ENCODE measurements around the gene TPH1. TPM values are rescaled to one million over a fixed set of nuclear protein-coding genes. Genes with fewer than 3 reads are reported as not detected.

TPH1 gene
- total and polyA plus RNA-seq, 10 of the 15 experiments (the other 5 are each of a cell fraction or from before 2014, with no cell fraction given), result 0.05 to 0.82 (median 0.29) TPM

DNA sequence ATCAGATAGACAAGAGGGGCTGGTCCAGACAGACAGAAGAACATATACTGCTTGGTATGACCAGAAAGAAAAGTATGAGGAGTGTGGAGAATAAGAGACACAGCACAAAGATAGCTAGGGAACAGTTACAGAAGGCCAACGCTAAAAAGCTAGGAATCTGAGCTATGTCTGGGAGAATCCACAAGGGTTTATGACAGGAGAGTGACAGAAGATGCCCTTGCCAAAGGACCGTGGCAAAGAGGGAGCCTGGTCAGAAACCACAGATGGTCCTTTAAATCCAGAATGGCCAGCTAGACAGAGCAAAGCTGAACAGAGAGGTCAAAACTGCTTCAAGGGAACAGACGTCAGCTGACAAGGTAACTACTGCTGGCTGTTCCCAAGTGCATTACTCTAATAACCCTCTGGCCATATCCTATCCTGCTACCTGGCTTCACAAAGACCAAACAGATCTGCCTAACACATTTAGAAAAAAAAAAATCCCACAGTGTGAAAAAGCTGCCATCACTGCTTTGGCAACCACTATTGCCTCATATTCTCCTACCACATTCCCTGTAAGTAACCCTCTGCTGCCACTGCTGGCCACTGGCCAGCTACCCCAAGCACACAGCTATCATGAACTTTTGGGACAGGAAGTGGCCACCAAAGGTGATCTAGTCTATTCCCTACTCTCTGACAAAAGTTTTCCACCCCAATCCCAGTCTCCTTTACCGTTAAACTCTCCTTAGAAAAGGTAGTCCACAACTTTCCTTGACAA lies 40.5 kb downstream of the TPH1 start:
- no TSS peak for BruUV-seq (replicated peaks)
- H3K4me1 ChIP-seq (ENCODE audit: control insufficient read depth, insufficient read depth, low read length), result no peaks in the 10 kb centered on the region
- no peak overlapping the region for H3K4me3 ChIP-seq
- no peak for TF ChIP-seq IKZF1 (conservative IDR thresholded peaks at IDR 0.05)
- intact Hi-C loops (cut with micrococcal nuclease; ENCODE audit: unreplicated experiment) (no loop called here), in situ Hi-C loops (cut with MboI) (no loop called here)
- DNase-seq (ENCODE audit: low read depth, low spot score), result no peak
- H4K20me1 ChIP-seq (ENCODE audit: control insufficient read depth, insufficient read depth), result no peaks in the 10 kb centered on the region
- FAIRE-seq, result no peak
- no peak overlapping the region for H3K4me2 ChIP-seq (ENCODE audit: control insufficient read depth, insufficient read depth)
- H3K9ac ChIP-seq (ENCODE audit: control insufficient read depth, insufficient read depth, low read length), result no peak overlapping the region
- 99% methylated on average over 4 of the region's 4 CpGs for WGBS (ENCODE audit: insufficient coverage, insufficient replicate concordance, low lambda C conversion rate, missing lambda C conversion rate)
- H3K27me3 ChIP-seq (replicated peaks in 1 of 2; ENCODE audit: control insufficient read depth in 2 of 2, insufficient read depth in 2 of 2, low read length in 1 of 2), result no peaks in the 10 kb centered on the region
- peaks cover 3 to 18% of the 10 kb centered on the region in 2 experiments; a peak in 3 of 4 replicates for H3K36me3 ChIP-seq (ENCODE audit: control insufficient read depth in 2 of 2, insufficient read depth in 2 of 2, low read length in 1 of 2)
- ChIA-PET SMC1A (ENCODE audit: uncharacterized antibody, unreplicated experiment) (no interaction called here), CTCF (interaction anchor here (0.6 kb wide), 1 partner anchor 101 kb away, joined by 3 read pairs; the partner anchor contains the start of gene SAAL1), RAD21 (ENCODE audit: unreplicated experiment) (interaction anchor here (1.4 kb wide), 1 partner anchor 9 kb away, joined by 3 read pairs; no protein-coding TSS in a partner anchor), POLR2A (no interaction called here)
- no peaks in the 10 kb centered on the region for H3K79me2 ChIP-seq (ENCODE audit: control insufficient read depth, insufficient read depth, low read length)
- no peaks in the 10 kb centered on the region for H3K9me3 ChIP-seq (replicated peaks; ENCODE audit: control insufficient read depth, insufficient read depth, low read length)
- no peak for ATAC-seq
- H2AFZ ChIP-seq (ENCODE audit: control insufficient read depth, low read depth, low read length), result no peak overlapping the region
- H3K27ac ChIP-seq (ENCODE audit: control insufficient read depth, insufficient read depth), result no peak overlapping the region

DNA sequence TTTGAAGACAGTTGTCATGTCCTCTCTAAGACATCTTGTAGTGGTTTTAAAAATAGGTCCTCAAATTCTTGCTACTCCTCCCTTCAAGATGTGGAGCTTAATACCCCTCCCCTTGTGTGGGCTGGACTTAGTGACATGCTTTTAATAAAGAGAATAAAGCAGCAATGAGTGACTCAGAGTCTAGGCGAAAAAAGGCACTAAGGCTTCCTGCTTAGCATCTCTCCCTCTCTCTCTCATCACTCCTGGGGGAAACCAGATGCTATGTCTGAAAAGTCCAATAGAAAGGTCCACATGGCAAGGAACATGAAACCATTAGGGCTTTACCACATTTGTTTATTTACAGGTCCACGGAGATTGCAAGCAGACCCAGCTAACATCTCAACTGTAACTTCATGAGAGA lies 44.9 kb downstream of the TPH1 start:
- in situ Hi-C loops (cut with MboI) (no loop called here), intact Hi-C loops (cut with micrococcal nuclease; ENCODE audit: unreplicated experiment) (no loop called here)
- POLR2A ChIA-PET, result interaction anchor here (0.9 kb wide), 1 partner anchor 476 kb away, joined by 3 read pairs; no protein-coding TSS in a partner anchor
- H4K20me1 ChIP-seq (ENCODE audit: control insufficient read depth, insufficient read depth), result no peaks in the 10 kb centered on the region
- H3K4me2 ChIP-seq (ENCODE audit: control insufficient read depth, insufficient read depth), result no peak overlapping the region
- ATAC-seq, result no peak
- H3K9ac ChIP-seq (ENCODE audit: control insufficient read depth, insufficient read depth, low read length), result no peak overlapping the region
- 70% methylated on average over 2 of the region's 2 CpGs for WGBS (ENCODE audit: insufficient coverage, insufficient replicate concordance, low lambda C conversion rate, missing lambda C conversion rate)
- TF ChIP-seq CREM (IDR thresholded peaks at IDR 0.05; ENCODE audit: low read depth) (no peak), MEF2A (IDR thresholded peaks at IDR 0.05; ENCODE audit: insufficient read depth, low read depth, low read length) (no peak), FOXM1 (IDR thresholded peaks at IDR 0.05; ENCODE audit: low read depth, low read length) (no peak), ZNF217 (IDR thresholded peaks at IDR 0.05) (no peak), HDGF (IDR thresholded peaks at IDR 0.05) (no peak), ZBED1 (IDR thresholded peaks at IDR 0.05; ENCODE audit: borderline replicate concordance) (no peak), RCOR1 (conservative IDR thresholded peaks at IDR 0.05; ENCODE audit: low read depth, low read length) (no peak)
- TF ChIP-seq, protein P1, sequence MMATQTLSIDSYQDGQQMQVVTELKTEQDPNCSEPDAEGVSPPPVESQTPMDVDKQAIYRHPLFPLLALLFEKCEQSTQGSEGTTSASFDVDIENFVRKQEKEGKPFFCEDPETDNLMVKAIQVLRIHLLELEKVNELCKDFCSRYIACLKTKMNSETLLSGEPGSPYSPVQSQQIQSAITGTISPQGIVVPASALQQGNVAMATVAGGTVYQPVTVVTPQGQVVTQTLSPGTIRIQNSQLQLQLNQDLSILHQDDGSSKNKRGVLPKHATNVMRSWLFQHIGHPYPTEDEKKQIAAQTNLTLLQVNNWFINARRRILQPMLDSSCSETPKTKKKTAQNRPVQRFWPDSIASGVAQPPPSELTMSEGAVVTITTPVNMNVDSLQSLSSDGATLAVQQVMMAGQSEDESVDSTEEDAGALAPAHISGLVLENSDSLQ (IDR thresholded peaks at IDR 0.05), result no peak
- TF ChIP-seq, protein P2, sequence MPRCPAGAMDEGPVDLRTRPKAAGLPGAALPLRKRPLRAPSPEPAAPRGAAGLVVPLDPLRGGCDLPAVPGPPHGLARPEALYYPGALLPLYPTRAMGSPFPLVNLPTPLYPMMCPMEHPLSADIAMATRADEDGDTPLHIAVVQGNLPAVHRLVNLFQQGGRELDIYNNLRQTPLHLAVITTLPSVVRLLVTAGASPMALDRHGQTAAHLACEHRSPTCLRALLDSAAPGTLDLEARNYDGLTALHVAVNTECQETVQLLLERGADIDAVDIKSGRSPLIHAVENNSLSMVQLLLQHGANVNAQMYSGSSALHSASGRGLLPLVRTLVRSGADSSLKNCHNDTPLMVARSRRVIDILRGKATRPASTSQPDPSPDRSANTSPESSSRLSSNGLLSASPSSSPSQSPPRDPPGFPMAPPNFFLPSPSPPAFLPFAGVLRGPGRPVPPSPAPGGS (IDR thresholded peaks at IDR 0.05; ENCODE audit: borderline replicate concordance, insufficient read depth, low read depth, low read length, poor library complexity, severe bottlenecking), result no peak
- TF ChIP-seq, protein P3, sequence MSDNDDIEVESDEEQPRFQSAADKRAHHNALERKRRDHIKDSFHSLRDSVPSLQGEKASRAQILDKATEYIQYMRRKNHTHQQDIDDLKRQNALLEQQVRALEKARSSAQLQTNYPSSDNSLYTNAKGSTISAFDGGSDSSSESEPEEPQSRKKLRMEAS (IDR thresholded peaks at IDR 0.05; ENCODE audit: low read depth, low read length), result no peak
- H3K9me3 ChIP-seq (replicated peaks; ENCODE audit: control insufficient read depth, insufficient read depth, low read length), result no peaks in the 10 kb centered on the region
- RAD21 ChIA-PET (ENCODE audit: unreplicated experiment), result no interaction called here
- no peak overlapping the region for H3K4me3 ChIP-seq
- FAIRE-seq, result no peak
- SMC1A ChIA-PET (ENCODE audit: uncharacterized antibody, unreplicated experiment), result interaction anchor here (1.0 to 2.9 kb wide), 2 partner anchors 12 to 13 kb away, joined by 3 to 10 read pairs; no protein-coding TSS in a partner anchor
- H3K27ac ChIP-seq (ENCODE audit: control insufficient read depth, insufficient read depth), result no peak overlapping the region
- BruUV-seq (replicated peaks), result no TSS peak
- peaks cover 3 to 16% of the 10 kb centered on the region in 2 experiments; a peak in 3 of 4 replicates for H3K36me3 ChIP-seq (ENCODE audit: control insufficient read depth in 2 of 2, insufficient read depth in 2 of 2, low read length in 1 of 2)
- H3K27me3 ChIP-seq (replicated peaks in 1 of 2; ENCODE audit: control insufficient read depth in 2 of 2, insufficient read depth in 2 of 2, low read length in 1 of 2), result no peaks in the 10 kb centered on the region
- no peaks in the 10 kb centered on the region for H3K4me1 ChIP-seq (ENCODE audit: control insufficient read depth, insufficient read depth, low read length)
- DNase-seq (ENCODE audit: low read depth, low spot score), result no peak
- no peak overlapping the region for H2AFZ ChIP-seq (ENCODE audit: control insufficient read depth, low read depth, low read length)
- CTCF ChIA-PET, result interaction anchor here (0.6 to 2.2 kb wide), 7 partner anchors 9 to 650 kb away, joined by 3 to 22 read pairs (median 3); partner anchors contain the start of gene SERGEF
- no peaks in the 10 kb centered on the region for H3K79me2 ChIP-seq (ENCODE audit: control insufficient read depth, insufficient read depth, low read length)
